Choroid plexus epithelial cell (primary cell): ENCODE data around the gene ESYT3.
"Not testable (repeated sequence)": the region's sequence is repeated elsewhere in the genome, so short reads cannot be mapped to it uniquely, and the experiment has no call there.

Experiments used
- DNase-seq: peaks from one replicate; pipeline ENCODE4 v3.0.0-alpha.2; 2010; ENCODE audit warnings: low read depth
- H3K4me3 ChIP-seq: 2 replicates; pipeline ENCODE4 v1.5.1; 2011; ENCODE audit warnings: low read depth, mild to moderate bottlenecking, control low read depth, low read length, moderate library complexity
- TF ChIP-seq, protein P1 (sequence below): conservative IDR thresholded peaks from 2 replicates; pipeline ENCODE4 v1.5.1; 2011; ENCODE audit warnings: low read depth, mild to moderate bottlenecking, control low read depth, inconsistent platforms, low read length, moderate library complexity

ESYT3 gene

DNA sequence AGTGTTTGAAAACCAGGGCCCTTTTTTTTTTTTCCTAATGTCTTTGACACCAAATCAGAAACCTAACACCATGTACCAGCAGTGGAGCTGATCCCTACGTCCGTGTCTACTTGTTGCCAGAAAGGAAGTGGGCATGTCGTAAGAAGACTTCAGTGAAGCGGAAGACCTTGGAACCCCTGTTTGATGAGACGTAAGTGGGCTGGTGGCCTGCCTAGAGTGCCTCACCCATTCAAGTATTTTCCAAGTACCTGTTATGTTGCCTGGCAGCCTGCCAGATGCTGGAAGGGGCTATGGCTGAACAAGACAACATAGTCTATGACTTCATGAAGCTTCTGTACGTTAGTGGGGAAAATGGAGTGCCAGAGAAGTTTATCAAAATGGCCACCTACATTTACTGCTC, 39.7 kb downstream of the ESYT3 start:
- H3K4me3 ChIP-seq: no peak overlapping the region
- TF ChIP-seq, protein P1, sequence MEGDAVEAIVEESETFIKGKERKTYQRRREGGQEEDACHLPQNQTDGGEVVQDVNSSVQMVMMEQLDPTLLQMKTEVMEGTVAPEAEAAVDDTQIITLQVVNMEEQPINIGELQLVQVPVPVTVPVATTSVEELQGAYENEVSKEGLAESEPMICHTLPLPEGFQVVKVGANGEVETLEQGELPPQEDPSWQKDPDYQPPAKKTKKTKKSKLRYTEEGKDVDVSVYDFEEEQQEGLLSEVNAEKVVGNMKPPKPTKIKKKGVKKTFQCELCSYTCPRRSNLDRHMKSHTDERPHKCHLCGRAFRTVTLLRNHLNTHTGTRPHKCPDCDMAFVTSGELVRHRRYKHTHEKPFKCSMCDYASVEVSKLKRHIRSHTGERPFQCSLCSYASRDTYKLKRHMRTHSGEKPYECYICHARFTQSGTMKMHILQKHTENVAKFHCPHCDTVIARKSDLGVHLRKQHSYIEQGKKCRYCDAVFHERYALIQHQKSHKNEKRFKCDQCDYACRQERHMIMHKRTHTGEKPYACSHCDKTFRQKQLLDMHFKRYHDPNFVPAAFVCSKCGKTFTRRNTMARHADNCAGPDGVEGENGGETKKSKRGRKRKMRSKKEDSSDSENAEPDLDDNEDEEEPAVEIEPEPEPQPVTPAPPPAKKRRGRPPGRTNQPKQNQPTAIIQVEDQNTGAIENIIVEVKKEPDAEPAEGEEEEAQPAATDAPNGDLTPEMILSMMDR: no peak
- DNase-seq: no peak

- TF ChIP-seq, protein P1: no peak
- no peak overlapping the region for H3K4me3 ChIP-seq
- DNase-seq: no peak
These were observed 42.1 kb downstream of the ESYT3 start for GRCh38 chr3:138476526-138476925.

DNA sequence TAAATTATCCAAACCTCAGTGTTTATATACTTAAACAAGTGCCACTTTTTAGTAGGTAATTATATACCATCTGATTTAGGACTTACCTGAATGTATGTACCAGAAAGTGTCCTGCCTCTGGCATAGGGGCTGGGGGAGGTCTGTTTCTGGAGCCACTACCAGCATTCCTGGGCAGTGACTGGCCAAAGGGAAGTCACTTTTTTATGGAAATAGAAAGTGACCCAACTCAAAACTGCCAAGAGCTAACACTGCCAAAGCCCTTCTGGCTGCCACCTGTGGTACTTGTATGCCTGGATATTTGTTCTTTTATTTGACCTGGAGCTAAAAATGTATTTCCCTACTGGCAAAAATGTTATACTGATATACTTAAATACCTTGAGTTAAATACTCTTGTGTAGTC, 42.7 kb downstream of the ESYT3 start:
- no peak overlapping the region for H3K4me3 ChIP-seq
- TF ChIP-seq, protein P1: no peak
- no peak for DNase-seq

- no peak overlapping the region for H3K4me3 ChIP-seq
- TF ChIP-seq, protein P1: no peak
- DNase-seq: no peak
These were observed 43.4 kb downstream of the ESYT3 start for GRCh38 chr3:138477801-138478200.

GRCh38 chr3:138479438-138479863, 45.0 kb downstream of the ESYT3 start:
- H3K4me3 ChIP-seq: no peak overlapping the region
- TF ChIP-seq, protein P1: peak; percentile 99
- peak; percentile 75 for DNase-seq

GRCh38 chr3:138484672-138485071, 50.3 kb downstream of the ESYT3 start:
- H3K4me3 ChIP-seq, DNase-seq: not testable (repeated sequence)

GRCh38 chr3:138486580-138486979, 52.2 kb downstream of the ESYT3 start:
- H3K4me3 ChIP-seq, DNase-seq: not testable (repeated sequence)

- TF ChIP-seq, protein P1: no peak
- DNase-seq: no peak
- H3K4me3 ChIP-seq: no peak overlapping the region
These were observed 57.6 kb downstream of the ESYT3 start for GRCh38 chr3:138491971-138492370.
